Measurements from ENCODE around the gene YARS2. TPM values are rescaled to one million over a fixed set of nuclear protein-coding genes. Genes with fewer than 3 reads are reported as not detected.

Gene YARS2
- total and polyA plus RNA-seq, 9 of the 15 experiments (the other 6 are each of a cell fraction or from before 2014, with no cell fraction given), result 15.2 to 40.9 (median 28.7) TPM

DNA sequence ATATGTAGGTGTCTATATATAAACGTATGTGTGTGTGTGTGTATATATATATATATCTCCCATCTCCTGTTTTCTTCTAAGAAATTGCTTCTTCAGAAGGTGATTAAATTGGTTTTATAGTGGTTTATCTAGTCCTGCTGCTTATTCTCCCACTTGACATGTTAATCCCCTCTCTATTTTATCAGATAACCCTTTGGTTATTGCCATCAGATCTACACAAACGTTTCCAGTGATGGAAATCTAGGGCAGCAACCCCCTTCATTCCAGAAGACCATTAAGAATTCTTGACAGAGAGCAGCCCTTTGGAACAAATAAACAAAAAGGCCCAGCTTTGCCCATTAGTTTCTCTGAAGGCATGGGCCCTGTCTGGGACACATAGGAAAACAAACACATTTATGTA lies 34.2 kb upstream of the YARS2 start (continued):
- TF ChIP-seq ZBTB40 (IDR thresholded peaks at IDR 0.05), result no peak
- no peak for TF ChIP-seq ZBTB40 (CRISPR knock-in tag; IDR thresholded peaks at IDR 0.05)
- no peak for TF ChIP-seq PRMT5 (CRISPR knock-in tag; IDR thresholded peaks at IDR 0.05)
- no peak for TF ChIP-seq ZNF239 (CRISPR knock-in tag; IDR thresholded peaks at IDR 0.05)
- no peak for TF ChIP-seq ELF4 (CRISPR knock-in tag; IDR thresholded peaks at IDR 0.05)
- no peak for TF ChIP-seq MEF2A (IDR thresholded peaks at IDR 0.05; ENCODE audit: control insufficient read depth, low read depth, low read length)
- TF ChIP-seq KLF6 (CRISPR knock-in tag; IDR thresholded peaks at IDR 0.05; ENCODE audit: borderline replicate concordance), result no peak
- TF ChIP-seq RAD21 (CRISPR knock-in tag; conservative IDR thresholded peaks at IDR 0.05 in 1 of 2, IDR thresholded peaks at IDR 0.05 in 1 of 2), result no peak

All from K562 (cell line).